Measurements from ENCODE around the gene RLF. TPM values are rescaled to one million over a fixed set of nuclear protein-coding genes. Genes with fewer than 3 reads are reported as not detected.

RLF gene
- 6.7 and 12.1 TPM in 2 replicates for total RNA-seq

- no peak for DNase-seq (ENCODE audit: low read depth)
- H3K4me3 ChIP-seq (ENCODE audit: low read depth, low read length) = peak within 1 kb of the TSS; percentile 97
- no peak for TF ChIP-seq CTCF (conservative IDR thresholded peaks at IDR 0.05; ENCODE audit: low read depth, low read length)
Measured at GRCh38 chr1:40161125-40161887, at the start of gene RLF. TSS of gene RLF (plus strand) at chr1:40161387. CDS start at chr1:40161400, 13 bp downstream.

- no peak for TF ChIP-seq CTCF (conservative IDR thresholded peaks at IDR 0.05; ENCODE audit: low read depth, low read length)
- DNase-seq (ENCODE audit: low read depth) = no peak
- H3K4me3 ChIP-seq (ENCODE audit: low read depth, low read length) = no peak overlapping the region
Measured at GRCh38 chr1:40114400-40114799, 46.8 kb upstream of the RLF start.

GRCh38 chr1:40120128-40120527 lies 41.1 kb upstream of the RLF start:
- H3K4me3 ChIP-seq (ENCODE audit: low read depth, low read length) = no peak overlapping the region
- no peak for DNase-seq (ENCODE audit: low read depth)
- no peak for TF ChIP-seq CTCF (conservative IDR thresholded peaks at IDR 0.05; ENCODE audit: low read depth, low read length)

GRCh38 chr1:40122855-40123254 lies 38.3 kb upstream of the RLF start:
- TF ChIP-seq CTCF (conservative IDR thresholded peaks at IDR 0.05; ENCODE audit: low read depth, low read length) = no peak
- no peak overlapping the region for H3K4me3 ChIP-seq (ENCODE audit: low read depth, low read length)
- DNase-seq (ENCODE audit: low read depth) = no peak

- no peak for TF ChIP-seq CTCF (conservative IDR thresholded peaks at IDR 0.05; ENCODE audit: low read depth, low read length)
- DNase-seq (ENCODE audit: low read depth) = no peak
- H3K4me3 ChIP-seq (ENCODE audit: low read depth, low read length) = no peak overlapping the region
Measured at GRCh38 chr1:40130892-40131291, 30.3 kb upstream of the RLF start.

- peak overlapping the region; percentile 26 for H3K4me3 ChIP-seq (ENCODE audit: low read depth, low read length)
- no peak for TF ChIP-seq CTCF (conservative IDR thresholded peaks at IDR 0.05; ENCODE audit: low read depth, low read length)
- DNase-seq (ENCODE audit: low read depth) = no peak
Measured at GRCh38 chr1:40132383-40133311, 28.5 kb upstream of the RLF start.

Data from epithelial cell of proximal tubule (primary cell).